GM12873 (cell line): ENCODE data around the gene CNTN1.

Source experiments
- TF ChIP-seq, protein P1 (sequence below): IDR thresholded peaks from 2 replicates; pipeline ENCODE4 v1.5.1; 2012; ENCODE audit warnings: low read depth, mild to moderate bottlenecking, moderate library complexity, low read length, control low read depth; ENCODE audit not compliant: insufficient read depth; ENCODE audit errors: missing control alignments

The CNTN1 gene

DNA sequence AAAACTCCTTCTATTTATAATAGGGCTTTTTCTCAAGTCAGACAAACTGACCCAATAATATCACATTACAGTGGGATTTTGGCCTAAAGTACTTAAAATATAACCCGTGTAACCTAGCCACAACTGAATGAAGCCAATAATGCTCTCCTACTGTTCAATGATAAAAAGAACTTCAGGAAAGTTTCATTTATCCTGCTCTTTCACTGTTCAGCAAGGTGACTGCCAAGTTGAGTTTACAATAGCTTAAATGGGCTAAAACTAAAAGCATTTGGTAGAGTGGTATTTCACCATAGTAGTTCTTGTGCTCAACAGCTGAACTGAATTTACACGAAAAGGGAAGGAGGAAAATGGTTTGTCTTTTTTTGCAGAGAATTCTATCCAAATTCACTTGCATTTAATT lies 49.8 kb downstream of the CNTN1 start:
- TF ChIP-seq, protein P1, sequence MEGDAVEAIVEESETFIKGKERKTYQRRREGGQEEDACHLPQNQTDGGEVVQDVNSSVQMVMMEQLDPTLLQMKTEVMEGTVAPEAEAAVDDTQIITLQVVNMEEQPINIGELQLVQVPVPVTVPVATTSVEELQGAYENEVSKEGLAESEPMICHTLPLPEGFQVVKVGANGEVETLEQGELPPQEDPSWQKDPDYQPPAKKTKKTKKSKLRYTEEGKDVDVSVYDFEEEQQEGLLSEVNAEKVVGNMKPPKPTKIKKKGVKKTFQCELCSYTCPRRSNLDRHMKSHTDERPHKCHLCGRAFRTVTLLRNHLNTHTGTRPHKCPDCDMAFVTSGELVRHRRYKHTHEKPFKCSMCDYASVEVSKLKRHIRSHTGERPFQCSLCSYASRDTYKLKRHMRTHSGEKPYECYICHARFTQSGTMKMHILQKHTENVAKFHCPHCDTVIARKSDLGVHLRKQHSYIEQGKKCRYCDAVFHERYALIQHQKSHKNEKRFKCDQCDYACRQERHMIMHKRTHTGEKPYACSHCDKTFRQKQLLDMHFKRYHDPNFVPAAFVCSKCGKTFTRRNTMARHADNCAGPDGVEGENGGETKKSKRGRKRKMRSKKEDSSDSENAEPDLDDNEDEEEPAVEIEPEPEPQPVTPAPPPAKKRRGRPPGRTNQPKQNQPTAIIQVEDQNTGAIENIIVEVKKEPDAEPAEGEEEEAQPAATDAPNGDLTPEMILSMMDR, result no peak

GRCh38 chr12:40745386-40745785 lies 53.1 kb downstream of the CNTN1 start:
- TF ChIP-seq, protein P1, result peak; percentile 8

- TF ChIP-seq, protein P1, result no peak
These were observed 57.6 kb downstream of the CNTN1 start for GRCh38 chr12:40749863-40750262.

DNA sequence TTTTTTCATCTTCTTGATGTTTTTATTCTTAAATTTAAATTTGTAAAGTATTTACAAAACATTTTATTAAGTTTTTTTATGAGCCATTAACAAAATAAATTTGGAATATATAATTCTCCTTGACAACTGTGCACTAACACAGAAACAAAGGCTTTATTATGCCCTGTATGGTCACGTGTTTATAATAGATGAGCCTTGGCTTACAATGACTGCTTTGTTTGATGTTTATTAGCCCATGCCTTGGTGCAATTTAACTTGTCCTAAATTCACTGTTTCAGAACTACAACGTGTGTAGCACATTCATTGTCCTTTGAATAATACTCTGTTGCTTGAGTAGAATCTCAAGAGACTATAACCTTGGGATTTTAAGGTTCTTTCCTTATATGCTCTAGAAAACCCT lies 59.8 kb downstream of the CNTN1 start:
- TF ChIP-seq, protein P1, result no peak

DNA sequence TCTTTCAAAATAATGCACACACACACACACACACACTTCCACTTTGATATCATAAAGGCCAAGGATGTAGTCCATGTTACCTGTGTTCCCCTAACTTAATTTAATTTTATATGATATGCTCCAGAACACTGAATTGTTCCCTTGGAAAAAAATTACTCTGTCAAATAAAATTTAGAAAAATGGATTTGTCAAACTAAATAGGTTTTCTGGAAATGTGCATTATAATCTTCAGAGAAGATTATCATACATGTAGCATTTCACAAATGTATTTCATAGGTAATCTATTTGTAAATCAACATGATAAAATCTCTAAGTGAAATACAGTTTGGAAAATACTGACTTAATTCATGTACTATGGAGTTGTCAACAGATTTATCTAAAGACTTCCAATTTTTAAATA lies 68.6 kb downstream of the CNTN1 start:
- TF ChIP-seq, protein P1, result no peak

GRCh38 chr12:40762072-40762471 lies 69.8 kb downstream of the CNTN1 start:
- TF ChIP-seq, protein P1, result no peak

GRCh38 chr12:40768125-40768864 lies 76.1 kb downstream of the CNTN1 start:
- TF ChIP-seq, protein P1, result no peak
